GM10266 (cell line): ENCODE results near the gene GSAP.

Experiments
- DNase-seq: peaks from one replicate; pipeline ENCODE4 v3.0.0; 2012; ENCODE audit errors: extremely low spot score
- TF ChIP-seq, protein P1 (sequence below): IDR thresholded peaks from 2 replicates; pipeline ENCODE4 v1.5.1; 2012; ENCODE audit warnings: mild to moderate bottlenecking, low read depth; ENCODE audit not compliant: control insufficient read depth, insufficient read depth; ENCODE audit errors: missing control alignments

Gene GSAP

DNA sequence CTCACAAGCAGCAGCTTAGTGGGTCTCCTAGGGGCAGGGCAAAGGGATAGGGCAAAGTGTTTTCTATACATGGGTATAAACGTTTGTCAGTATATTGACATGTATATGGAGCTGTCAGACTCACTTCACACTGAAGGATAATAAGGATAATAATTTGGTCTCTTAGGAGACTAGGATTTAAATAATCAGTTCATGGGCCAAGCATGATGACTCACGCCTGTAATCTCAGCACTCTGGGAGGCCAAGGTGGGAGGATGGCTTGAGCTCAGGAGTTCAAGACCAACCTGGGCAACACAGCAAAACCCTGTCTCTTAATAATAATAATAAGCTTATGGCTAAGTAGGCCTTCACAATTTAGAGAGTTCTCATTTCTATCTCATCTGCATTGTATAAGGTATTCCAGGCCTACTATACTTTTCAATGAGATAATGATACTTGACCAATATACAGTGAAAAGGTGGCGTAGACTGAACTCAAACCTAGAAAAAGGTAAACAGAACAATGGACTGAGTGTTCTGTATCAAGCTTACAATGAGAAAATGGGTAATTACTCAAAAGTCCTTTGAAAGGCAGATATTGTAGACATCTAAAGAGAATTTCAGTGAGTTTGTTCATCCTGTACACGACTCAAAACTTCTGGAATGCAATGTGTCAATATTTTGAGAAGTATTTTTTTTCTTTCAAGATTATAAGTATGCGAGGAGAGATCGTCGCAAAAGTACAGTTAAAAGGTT lies 7.0 kb downstream of the GSAP start:
- TF ChIP-seq, protein P1, sequence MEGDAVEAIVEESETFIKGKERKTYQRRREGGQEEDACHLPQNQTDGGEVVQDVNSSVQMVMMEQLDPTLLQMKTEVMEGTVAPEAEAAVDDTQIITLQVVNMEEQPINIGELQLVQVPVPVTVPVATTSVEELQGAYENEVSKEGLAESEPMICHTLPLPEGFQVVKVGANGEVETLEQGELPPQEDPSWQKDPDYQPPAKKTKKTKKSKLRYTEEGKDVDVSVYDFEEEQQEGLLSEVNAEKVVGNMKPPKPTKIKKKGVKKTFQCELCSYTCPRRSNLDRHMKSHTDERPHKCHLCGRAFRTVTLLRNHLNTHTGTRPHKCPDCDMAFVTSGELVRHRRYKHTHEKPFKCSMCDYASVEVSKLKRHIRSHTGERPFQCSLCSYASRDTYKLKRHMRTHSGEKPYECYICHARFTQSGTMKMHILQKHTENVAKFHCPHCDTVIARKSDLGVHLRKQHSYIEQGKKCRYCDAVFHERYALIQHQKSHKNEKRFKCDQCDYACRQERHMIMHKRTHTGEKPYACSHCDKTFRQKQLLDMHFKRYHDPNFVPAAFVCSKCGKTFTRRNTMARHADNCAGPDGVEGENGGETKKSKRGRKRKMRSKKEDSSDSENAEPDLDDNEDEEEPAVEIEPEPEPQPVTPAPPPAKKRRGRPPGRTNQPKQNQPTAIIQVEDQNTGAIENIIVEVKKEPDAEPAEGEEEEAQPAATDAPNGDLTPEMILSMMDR: no peak
- no peak for DNase-seq

- TF ChIP-seq, protein P1: no peak
- DNase-seq: no peak
Observed at GRCh38 chr7:77407906-77408305, 8.2 kb downstream of the GSAP start.

DNA sequence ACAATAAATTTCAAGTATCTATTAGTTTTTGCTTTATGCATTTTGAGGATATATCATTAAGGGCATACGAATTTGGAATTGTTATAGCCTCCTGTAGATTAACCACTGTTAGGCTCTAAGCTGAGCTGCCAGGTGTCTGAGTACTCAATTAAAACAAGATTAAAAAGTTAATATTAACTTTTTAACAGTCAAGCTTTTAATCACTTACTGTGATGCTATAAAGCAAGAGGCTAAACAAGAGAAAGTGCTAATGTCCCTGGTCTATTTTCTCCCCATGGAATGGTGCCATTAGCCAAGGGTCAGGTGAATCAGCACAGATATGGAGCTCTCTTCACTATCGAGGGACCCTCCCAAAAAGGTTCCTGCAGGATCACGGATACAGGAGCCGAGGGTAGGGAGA lies 9.7 kb downstream of the GSAP start:
- TF ChIP-seq, protein P1: no peak

DNA sequence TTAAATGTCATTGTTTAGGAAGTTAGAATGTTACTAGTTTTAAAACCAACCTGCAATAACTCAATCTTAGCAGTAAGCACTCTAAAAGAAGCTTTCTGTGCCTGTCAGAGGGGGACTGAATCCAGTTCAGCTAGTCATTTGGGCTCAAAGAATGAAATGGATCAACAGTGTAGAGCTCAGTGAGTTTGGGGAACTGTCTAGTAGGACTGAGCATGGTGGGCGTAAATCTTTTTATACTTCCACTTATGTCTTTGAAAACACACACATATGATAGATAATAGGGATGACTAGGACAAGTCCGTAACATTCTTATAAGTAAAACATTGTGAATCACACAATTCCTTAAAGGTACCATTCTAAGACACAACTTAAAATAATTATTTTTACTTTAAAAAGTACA lies 11.5 kb downstream of the GSAP start:
- TF ChIP-seq, protein P1: no peak
- no peak for DNase-seq

More for the DNA sequence above, 9.7 kb downstream of the GSAP start:
- no peak for DNase-seq

DNA sequence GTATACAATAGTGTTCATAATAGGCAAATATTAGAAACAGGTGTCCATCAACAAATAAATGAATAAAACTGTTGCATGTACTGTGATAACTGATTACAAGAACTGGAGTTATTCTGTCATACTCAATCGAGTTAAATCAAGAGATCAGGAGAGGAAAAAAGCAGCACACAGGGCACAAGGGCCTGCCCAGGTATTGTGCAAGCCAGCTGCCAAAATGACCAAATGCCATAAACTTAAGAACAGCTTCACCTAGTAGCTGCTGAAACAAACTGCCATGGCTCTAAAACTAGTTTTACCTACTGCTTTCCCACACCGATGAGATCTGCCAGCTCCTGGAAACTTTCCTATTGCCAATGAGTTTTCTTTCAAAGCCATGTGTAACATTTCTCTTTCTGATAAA lies 12.2 kb downstream of the GSAP start:
- no peak for DNase-seq
- TF ChIP-seq, protein P1: no peak

DNA sequence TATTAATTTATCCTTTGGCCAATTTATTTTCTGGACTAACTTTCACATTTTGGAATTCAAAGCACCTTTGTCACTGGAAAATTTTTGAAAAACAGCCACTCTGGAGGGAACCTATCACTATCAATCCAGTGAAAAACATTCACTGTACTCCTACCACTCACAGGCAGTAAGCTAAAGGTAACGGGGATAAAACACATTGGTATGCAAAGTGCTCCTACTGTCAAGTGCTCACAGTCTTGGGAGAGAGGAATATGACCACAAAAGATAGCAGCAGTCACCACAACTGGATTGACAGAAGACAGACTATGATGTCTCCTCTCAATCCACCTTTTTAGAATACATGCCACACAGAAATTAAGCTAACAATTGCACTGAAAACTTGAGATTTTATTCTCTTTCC lies 13.3 kb downstream of the GSAP start:
- no peak for DNase-seq
- TF ChIP-seq, protein P1: no peak

GRCh38 chr7:77401002-77401401 lies 15.1 kb downstream of the GSAP start:
- TF ChIP-seq, protein P1: no peak
- DNase-seq: no peak
